ENCODE results near the gene PRM1. TPM values are rescaled to one million over a fixed set of nuclear protein-coding genes. Genes with fewer than 3 reads are reported as not detected.
"Not testable (repeated sequence)": the region's sequence is repeated elsewhere in the genome, so short reads cannot be mapped to it uniquely, and the experiment has no call there.

Gene PRM1
- total RNA-seq, 2 experiments from 2014 or later, result not detected

- H3K36me3 Mint-ChIP-seq (ENCODE audit: low read depth), result peaks cover 2% of the 10 kb centered on the region
- H3K4me1 Mint-ChIP-seq, result peaks cover 45% of the 10 kb centered on the region
- peaks cover 3% of the 10 kb centered on the region for H3K9me3 Mint-ChIP-seq
- H3K4me3 Mint-ChIP-seq, result no peak overlapping the region
- ChIA-PET POLR2A (no interaction called here), CTCF (no interaction called here)
- H3K27me3 Mint-ChIP-seq, result peaks cover 11% of the 10 kb centered on the region
- H3K27ac Mint-ChIP-seq, result no peak overlapping the region
- DNase-seq, result no peak
Measured at GRCh38 chr16:11290102-11290893, 9.2 kb upstream of the PRM1 start.

GRCh38 chr16:11289696-11290095 is 8.6 kb upstream of the PRM1 start:
- POLR2A ChIA-PET; DNase-seq; H3K4me3 Mint-ChIP-seq; H3K36me3 Mint-ChIP-seq (ENCODE audit: low read depth); H3K27ac Mint-ChIP-seq; H3K9me3 Mint-ChIP-seq; H3K27me3 Mint-ChIP-seq: not testable (repeated sequence)
- CTCF ChIA-PET, result interaction anchor here (1.5 kb wide), 1 partner anchor 9 kb away, joined by 4 read pairs; no protein-coding TSS in a partner anchor
- peaks cover 39% of the 10 kb centered on the region for H3K4me1 Mint-ChIP-seq

- POLR2A ChIA-PET, result no interaction called here
- Mint-ChIP-seq H3K27ac (no peak overlapping the region), H3K9me3 (peaks cover 3% of the 10 kb centered on the region), H3K4me1 (peaks cover 35% of the 10 kb centered on the region), H3K4me3 (no peak overlapping the region), H3K27me3 (peaks cover 10% of the 10 kb centered on the region), H3K36me3 (ENCODE audit: low read depth) (peaks cover 2% of the 10 kb centered on the region)
- CTCF ChIA-PET, result interaction anchor here (1.5 kb wide), 1 partner anchor 9 kb away, joined by 4 read pairs; no protein-coding TSS in a partner anchor
- no peak for DNase-seq
Measured at GRCh38 chr16:11289202-11289601, 8.1 kb upstream of the PRM1 start.

- DNase-seq, result no peak
- H3K27me3 Mint-ChIP-seq, result peaks cover 17% of the 10 kb centered on the region
- H3K27ac Mint-ChIP-seq, result peak overlapping the region; percentile 31
- CTCF ChIA-PET, result interaction anchor here (0.6 kb wide), 1 partner anchor 126 kb away, joined by 3 read pairs; no protein-coding TSS in a partner anchor
- H3K4me1 Mint-ChIP-seq, result peaks cover 22% of the 10 kb centered on the region
- peaks cover 3% of the 10 kb centered on the region for H3K9me3 Mint-ChIP-seq
- no peak overlapping the region for H3K4me3 Mint-ChIP-seq
- H3K36me3 Mint-ChIP-seq (ENCODE audit: low read depth), result peaks cover 2% of the 10 kb centered on the region
- POLR2A ChIA-PET, result no interaction called here
Measured at GRCh38 chr16:11285842-11286241, 4.7 kb upstream of the PRM1 start.

GRCh38 chr16:11283820-11284248 is 2.7 kb upstream of the PRM1 start:
- ChIA-PET POLR2A (no interaction called here), CTCF (interaction anchor here (0.7 to 1.3 kb wide), 5 partner anchors 14 to 528 kb away, joined by 3 read pairs; no protein-coding TSS in a partner anchor)
- peaks cover 3% of the 10 kb centered on the region for H3K9me3 Mint-ChIP-seq
- H3K4me1 Mint-ChIP-seq, result peaks cover 22% of the 10 kb centered on the region
- no peak for DNase-seq
- no peak overlapping the region for H3K4me3 Mint-ChIP-seq
- H3K27me3 Mint-ChIP-seq, result peaks cover 13% of the 10 kb centered on the region
- no peaks in the 10 kb centered on the region for H3K36me3 Mint-ChIP-seq (ENCODE audit: low read depth)
- no peak overlapping the region for H3K27ac Mint-ChIP-seq

- Mint-ChIP-seq H3K36me3 (ENCODE audit: low read depth) (no peaks in the 10 kb centered on the region), H3K27me3 (peaks cover 7% of the 10 kb centered on the region), H3K9me3 (no peaks in the 10 kb centered on the region), H3K27ac (no peak overlapping the region), H3K4me1 (peaks cover 15% of the 10 kb centered on the region), H3K4me3 (no peak overlapping the region)
- DNase-seq, result no peak
- ChIA-PET CTCF (interaction anchor here (1.3 to 1.5 kb wide), 3 partner anchors 10 to 77 kb away, joined by 3 to 5 read pairs (median 4); partner anchors contain the start of gene TNP2), POLR2A (no interaction called here)
Measured at GRCh38 chr16:11278681-11279628, 2.2 kb downstream of the PRM1 start.

GRCh38 chr16:11277607-11278337 is 3.4 kb downstream of the PRM1 start:
- Mint-ChIP-seq H3K36me3 (ENCODE audit: low read depth) (no peaks in the 10 kb centered on the region), H3K27me3 (peaks cover 3% of the 10 kb centered on the region), H3K4me1 (peaks cover 15% of the 10 kb centered on the region), H3K9me3 (no peaks in the 10 kb centered on the region), H3K4me3 (no peak overlapping the region), H3K27ac (no peak overlapping the region)
- ChIA-PET POLR2A (no interaction called here), CTCF (interaction anchor here (1.3 to 1.4 kb wide), 2 partner anchors 17 to 79 kb away, joined by 3 to 4 read pairs; no protein-coding TSS in a partner anchor)
- no peak for DNase-seq

GRCh38 chr16:11276896-11277593 is 4.1 kb downstream of the PRM1 start:
- POLR2A ChIA-PET, result interaction anchor here (0.6 kb wide), 1 partner anchor 20 kb away, joined by 3 read pairs; no protein-coding TSS in a partner anchor
- Mint-ChIP-seq H3K4me1 (peaks cover 14% of the 10 kb centered on the region), H3K27ac (no peak overlapping the region), H3K4me3 (no peak overlapping the region), H3K9me3 (no peaks in the 10 kb centered on the region), H3K36me3 (ENCODE audit: low read depth) (no peaks in the 10 kb centered on the region), H3K27me3 (peaks cover 1% of the 10 kb centered on the region)
- CTCF ChIA-PET, result interaction anchor here (0.7 to 1.4 kb wide), 2 partner anchors 8 to 17 kb away, joined by 3 to 4 read pairs; partner anchors contain the start of gene TNP2
- no peak for DNase-seq

GRCh38 chr16:11276143-11276895 is 4.8 kb downstream of the PRM1 start, which contains the start of gene PRM2:
TSS of gene PRM2 (minus strand) at chr16:11276480. CDS start at chr16:11276370, 110 bp downstream.
- POLR2A ChIA-PET, result interaction anchor here (0.6 kb wide), 1 partner anchor 19 kb away, joined by 3 read pairs; no protein-coding TSS in a partner anchor
- no peak for DNase-seq
- H3K9me3 Mint-ChIP-seq, result no peaks in the 10 kb centered on the region
- H3K27me3 Mint-ChIP-seq, result no peaks in the 10 kb centered on the region
- H3K27ac Mint-ChIP-seq, result no peak within 1 kb of the TSS
- no peaks in the 10 kb centered on the region for H3K36me3 Mint-ChIP-seq (ENCODE audit: low read depth)
- H3K4me1 Mint-ChIP-seq, result peaks cover 13% of the 10 kb centered on the region
- CTCF ChIA-PET, result interaction anchor here (0.7 kb wide), 1 partner anchor 8 kb away, joined by 3 read pairs; the partner anchor contains the start of gene TNP2
- H3K4me3 Mint-ChIP-seq, result no peak within 1 kb of the TSS

- no peaks in the 10 kb centered on the region for H3K27me3 Mint-ChIP-seq
- CTCF ChIA-PET, result interaction anchor here (1.7 kb wide), 1 partner anchor 11 kb away, joined by 5 read pairs; no protein-coding TSS in a partner anchor
- no peak overlapping the region for H3K4me3 Mint-ChIP-seq
- peaks cover 13% of the 10 kb centered on the region for H3K4me1 Mint-ChIP-seq
- POLR2A ChIA-PET, result no interaction called here
- no peaks in the 10 kb centered on the region for H3K9me3 Mint-ChIP-seq
- no peak for DNase-seq
- no peaks in the 10 kb centered on the region for H3K36me3 Mint-ChIP-seq (ENCODE audit: low read depth)
- H3K27ac Mint-ChIP-seq, result no peak overlapping the region
Measured at GRCh38 chr16:11274964-11275363, 6.2 kb downstream of the PRM1 start.

GRCh38 chr16:11273721-11274324 is 7.3 kb downstream of the PRM1 start:
- ChIA-PET CTCF (interaction anchor here (0.9 to 1.9 kb wide), 9 partner anchors 10 to 320 kb away, joined by 3 to 6 read pairs (median 4); partner anchors contain the start of gene SOCS1), POLR2A (interaction anchor here (0.6 kb wide), 1 partner anchor 642 kb away, joined by 5 read pairs; the partner anchor contains the start of gene GSPT1)
- no peaks in the 10 kb centered on the region for H3K27me3 Mint-ChIP-seq

More at GRCh38 chr16:11273721-11274324, 7.3 kb downstream of the PRM1 start:
- Mint-ChIP-seq H3K27ac (no peak overlapping the region), H3K4me3 (no peak overlapping the region), H3K4me1 (peaks cover 4% of the 10 kb centered on the region), H3K9me3 (no peaks in the 10 kb centered on the region), H3K36me3 (ENCODE audit: low read depth) (no peaks in the 10 kb centered on the region)
- no peak for DNase-seq
